GM18520 (cell line): Measurements from ENCODE around the gene MCF2L2.
"Not testable (repeated sequence)": the region's sequence is repeated elsewhere in the genome, so short reads cannot be mapped to it uniquely, and the experiment has no call there.

ENCODE experiments used
- ATAC-seq: cut with Tn5 transposase; IDR thresholded peaks from one replicate; pipeline ENCODE4 v1.9.1; 2021; ENCODE audit not compliant: unreplicated experiment

The MCF2L2 gene

DNA sequence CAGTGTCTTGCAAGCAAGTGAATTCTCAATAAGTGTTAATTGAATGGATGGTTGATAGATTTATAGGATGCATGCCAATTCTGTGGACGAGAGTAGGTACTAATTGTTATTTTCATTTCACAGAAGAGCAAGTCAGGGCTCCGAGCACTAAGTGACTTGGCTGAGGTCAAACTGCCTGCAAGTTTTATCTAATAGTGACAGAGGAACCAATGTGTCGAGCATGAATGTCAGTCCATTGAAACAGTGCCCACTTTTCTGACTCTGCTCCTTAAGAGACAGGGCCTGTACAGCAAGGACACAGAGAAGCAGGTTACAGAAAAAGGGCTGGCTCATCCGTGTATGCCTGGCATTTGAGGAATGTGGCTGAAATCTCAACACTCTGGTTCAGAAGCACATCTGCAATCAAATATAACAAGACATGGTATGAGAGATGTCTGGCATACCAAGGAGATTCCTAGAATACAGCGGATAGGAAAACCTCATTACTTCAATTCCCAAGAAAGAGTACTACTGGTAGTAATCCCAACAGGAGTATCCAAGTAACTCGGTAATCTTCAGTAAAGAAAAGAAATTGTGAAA, 181.3 kb downstream of the MCF2L2 start:
- ATAC-seq = no peak

DNA sequence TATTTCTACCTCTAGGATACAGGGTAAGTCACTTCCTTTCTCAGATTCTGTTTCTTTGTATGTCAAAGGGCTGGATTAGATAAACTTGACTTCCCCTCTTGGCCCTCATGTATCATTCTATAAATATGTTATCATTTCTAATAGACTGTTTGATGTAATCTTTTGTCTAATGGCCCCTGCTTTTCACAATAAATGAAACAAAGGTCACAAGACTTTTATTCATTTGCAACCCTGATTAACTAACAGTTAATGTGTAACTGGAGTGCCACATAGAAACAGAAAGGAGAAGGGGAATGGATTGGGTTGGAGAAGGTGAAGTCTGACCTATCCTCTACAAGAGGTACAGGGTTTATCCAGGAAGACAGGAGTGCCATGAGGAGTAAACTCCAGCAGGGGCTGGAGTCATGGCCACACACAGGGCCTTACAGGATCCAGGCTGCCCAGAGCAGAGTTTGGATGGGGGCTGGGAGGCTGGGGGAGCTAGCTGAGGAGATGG, 183.4 kb downstream of the MCF2L2 start:
- ATAC-seq = no peak

DNA sequence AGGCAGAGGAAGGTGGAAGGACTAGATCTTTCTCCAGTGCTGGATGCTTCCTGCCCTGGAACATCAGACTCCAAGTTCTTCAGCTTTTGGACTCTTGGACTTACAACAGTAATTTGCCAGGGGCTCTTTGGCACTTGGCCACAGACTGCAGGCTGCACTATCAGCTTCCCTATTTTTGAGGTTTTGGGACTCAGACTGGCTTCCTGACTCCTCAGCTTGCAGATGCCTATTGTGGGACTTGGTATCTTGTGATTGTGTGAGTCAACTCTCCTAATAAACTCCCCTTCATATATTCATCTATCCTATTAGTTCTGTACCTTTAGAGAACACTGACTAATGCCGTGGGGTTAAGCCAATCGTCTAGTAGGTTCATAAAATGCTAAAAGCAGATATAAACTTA, 184.2 kb downstream of the MCF2L2 start:
- ATAC-seq = no peak

DNA sequence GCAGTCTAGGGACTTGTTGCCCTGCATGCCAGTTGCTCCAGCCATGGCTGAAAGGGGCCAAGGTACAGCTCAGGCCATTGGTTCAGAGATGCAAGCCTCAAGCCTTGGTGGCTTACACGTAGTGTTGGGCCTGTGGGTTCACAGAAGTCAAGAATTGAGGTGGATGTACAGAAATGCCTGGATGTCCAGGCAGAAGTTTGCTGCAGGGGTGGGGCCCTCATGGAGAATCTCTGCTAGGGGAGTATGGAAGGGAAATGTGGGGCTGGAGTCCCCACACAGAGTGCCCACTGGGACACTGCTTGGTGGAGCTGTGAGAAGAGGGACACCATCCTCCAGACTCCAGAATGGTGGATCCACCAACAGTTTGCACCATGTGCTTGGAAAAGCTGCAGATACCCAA, 186.0 kb downstream of the MCF2L2 start:
- no peak for ATAC-seq

DNA sequence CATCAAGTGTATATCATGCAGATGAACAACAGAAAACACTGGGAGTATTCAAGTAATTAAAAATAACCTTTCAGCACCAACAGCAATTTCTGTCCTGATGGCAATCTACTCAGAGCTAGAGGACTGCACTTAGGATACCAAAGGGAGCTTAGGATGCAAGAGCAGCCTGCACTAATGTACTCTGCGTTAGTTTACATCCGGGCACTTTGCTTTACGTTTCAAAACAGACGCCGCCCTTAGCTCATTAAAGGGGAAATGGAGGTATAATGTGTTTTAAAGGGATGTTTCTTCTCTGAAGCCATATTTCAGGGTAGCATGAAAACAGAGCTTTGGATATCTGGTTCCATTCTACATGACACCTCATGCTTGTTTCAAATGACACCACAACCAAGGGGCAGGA, 189.4 kb downstream of the MCF2L2 start:
- no peak for ATAC-seq

DNA sequence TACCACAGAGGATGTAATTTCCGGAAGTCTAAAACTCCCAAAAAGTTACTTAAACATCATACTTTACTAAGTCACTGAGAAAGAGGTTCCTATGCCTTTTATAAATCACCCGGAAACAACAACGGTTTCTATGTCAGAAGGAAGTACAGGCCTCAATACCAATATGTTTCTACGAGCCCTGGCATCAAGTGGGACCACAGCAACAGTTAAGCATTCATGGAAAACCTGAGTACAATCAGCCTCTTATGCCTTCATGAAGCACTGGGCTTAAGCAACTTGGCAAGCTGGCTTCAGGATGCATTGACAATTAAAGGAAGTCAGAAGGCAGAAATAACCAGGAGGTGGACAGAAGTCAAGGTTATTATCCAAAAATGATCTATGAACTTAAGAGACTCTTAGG, 194.5 kb downstream of the MCF2L2 start:
- ATAC-seq = no peak

DNA sequence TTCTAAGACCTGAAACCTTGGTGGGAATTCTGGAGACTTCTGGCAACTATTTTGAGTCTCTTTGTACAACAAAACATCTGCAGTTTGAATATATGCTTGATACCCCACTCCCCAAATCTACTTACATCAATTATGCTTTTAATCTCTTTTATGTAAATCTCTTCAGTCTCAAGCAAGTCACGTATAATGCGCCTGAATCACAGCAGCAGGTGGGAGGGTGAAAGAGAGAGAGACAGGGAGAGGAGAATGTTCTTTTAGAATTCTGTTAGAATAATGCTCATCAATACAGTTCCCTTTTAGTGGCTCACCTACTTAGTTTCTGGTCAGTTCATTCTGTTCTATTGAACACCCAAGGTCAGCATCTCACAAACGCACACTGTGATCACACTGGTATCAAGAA, 197.6 kb downstream of the MCF2L2 start:
- ATAC-seq = no peak

DNA sequence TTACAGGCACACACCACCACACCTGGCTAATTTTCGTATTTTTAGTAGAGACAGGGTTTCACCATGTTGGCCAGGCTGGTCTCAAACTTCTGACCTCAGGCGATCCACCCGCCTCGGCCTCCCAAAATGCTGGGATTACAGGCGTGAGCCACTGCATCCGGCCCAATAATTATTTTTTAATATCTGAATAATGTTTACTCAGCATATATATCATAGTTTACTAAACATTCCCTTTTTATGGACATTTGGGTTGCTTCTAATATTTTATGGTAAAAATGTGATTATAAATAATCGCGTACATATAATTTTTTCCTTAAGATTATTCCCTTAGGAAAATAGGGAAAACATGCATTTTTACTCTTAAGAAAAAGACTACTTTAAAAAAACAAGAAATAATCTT, 198.2 kb downstream of the MCF2L2 start:
- ATAC-seq = not testable (repeated sequence)

DNA sequence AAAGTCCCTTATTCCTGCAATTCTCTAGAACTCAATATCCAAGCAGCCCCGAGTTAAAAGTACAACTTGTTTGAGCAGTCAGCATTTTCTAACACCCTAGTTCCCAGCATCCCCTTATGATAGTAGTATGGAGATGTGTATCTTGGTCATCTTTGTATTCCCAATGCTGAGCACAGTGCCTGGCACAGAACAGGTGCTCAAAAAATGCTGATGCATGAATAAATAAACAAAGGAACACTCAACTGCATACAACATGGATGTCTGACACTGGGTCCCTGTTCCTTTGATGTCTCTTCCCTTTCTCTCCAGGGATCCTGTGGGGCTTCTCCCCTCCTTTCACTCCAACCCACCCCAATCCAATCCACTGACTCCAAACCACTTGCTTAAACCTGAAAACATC, 199.2 kb downstream of the MCF2L2 start:
- no peak for ATAC-seq

DNA sequence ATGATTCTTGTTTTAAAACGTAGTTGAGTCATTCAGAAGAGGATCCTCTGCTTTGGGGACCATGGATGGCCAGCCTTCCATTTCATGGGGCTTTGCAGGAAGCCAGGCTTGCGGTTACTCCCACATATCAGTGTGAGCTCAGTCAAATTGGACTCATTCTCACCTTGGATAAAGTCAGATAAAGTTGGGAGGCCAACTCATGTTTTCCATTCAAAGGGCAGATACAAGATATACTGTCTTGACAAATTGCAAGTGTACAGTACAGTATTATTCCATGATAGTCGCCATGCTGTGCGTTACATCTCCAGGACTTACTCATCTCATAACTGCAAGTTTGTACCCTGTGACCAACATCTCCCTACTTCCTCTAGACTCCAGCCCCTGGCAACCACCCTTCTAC, 200.8 kb downstream of the MCF2L2 start:
- ATAC-seq = no peak

DNA sequence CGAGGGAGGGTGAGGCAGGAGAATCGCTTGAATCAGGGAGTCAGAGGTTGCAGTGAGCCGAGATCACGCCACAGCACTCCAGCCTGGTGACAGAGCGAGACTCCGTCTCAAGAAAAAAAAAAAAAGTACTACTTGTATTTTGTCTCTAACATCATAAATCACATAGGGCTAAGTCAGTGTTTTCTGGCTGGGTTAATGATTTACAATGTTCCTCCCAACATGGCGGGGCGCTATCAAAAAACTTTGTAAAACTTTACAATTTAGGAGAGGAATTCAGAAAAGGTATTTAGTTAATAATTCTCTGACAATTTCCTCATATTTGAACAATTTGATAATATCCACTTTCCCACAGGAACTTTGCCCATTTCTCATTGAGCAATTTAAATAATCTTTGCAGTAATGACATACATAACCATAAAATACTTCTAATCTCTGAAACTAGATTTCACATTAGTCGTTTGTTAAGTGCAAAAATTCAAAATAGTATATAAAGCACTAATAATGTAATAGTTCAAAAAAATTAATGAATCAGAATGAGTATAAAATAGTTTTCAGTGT, 202.0 kb downstream of the MCF2L2 start:
- ATAC-seq = no peak

DNA sequence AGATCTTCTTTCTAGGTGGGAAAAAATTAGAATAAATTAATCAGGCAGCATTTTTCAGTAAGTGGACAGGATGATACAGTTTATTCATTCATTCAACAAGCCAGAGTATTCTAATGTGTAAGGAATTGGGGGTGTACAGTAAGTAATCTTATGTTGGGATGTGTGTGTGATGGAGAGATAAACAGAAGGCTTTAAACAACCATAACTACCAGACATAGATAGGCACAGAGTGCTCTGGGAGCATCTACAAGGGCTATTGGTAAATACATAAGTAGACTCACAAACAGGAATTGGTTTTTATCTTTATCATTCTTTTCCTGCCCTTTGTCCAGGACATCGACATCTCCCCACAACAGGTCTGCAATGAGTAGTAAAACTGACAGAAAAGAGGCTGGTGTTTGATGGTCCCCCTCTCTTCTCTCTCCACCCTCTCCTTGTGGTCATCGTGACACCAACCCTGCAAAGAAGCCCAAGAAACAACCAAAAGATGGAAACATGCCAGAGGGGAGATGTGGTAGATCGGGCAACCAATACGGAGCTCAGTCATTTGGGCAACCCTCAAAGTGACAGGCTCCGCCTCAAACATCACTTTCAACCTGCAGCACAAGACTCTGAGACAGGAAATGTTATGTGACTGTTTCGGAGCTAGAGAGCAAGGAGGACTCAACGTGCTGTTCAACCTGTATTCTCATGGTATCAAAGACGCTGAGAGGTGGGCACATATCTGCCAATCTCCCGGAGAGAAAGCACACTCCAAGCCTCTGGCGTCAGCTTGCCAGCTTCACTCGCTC, 204.0 kb downstream of the MCF2L2 start:
- no peak for ATAC-seq

DNA sequence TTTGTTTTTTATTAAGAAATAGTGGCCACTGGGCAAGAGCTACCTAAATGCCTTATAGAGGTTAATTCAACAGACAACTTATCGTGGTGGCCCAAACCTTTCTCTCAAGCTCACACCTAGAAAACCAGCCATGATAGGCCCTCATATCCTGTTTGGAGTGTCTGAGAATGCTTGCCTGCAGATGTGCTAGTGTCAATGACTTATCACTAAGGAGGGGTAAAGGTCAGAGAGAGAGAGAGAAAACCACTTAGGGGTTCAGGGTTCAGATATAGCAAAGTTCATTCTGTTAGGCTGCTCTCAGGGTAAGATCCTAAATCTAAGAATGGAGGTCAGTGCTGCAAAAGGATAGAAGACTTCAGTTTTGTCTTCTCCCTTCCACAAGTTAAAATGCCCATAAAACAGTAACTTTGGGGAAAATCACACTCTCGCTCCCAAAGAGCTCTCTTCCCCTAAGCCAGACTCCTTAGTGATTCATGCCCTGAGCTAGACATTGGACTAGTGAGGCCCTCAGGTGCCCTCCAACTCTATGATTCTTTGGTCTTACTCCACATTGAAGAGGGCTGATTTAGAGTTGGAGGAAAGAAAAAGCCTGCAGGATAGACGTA, 205.7 kb downstream of the MCF2L2 start:
- ATAC-seq = no peak

DNA sequence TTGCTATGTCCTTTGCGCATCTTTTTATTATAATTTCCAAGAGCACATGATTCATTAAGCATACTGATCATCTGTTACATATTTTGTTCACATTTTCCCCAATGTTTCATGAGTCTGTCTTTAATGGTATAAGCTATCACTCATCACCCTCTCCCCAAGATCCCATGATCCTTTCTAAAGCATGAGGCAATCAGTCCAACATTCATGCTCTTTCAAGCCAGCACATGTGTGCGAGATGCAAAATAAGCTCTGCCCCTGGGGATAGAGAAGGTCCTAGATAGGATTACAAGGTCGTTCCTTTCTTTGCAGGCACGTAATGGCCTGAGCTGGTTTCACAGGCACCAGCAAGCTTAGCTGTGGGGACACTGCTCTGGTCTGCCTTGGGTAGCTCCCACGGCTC, 207.6 kb downstream of the MCF2L2 start:
- ATAC-seq = no peak

DNA sequence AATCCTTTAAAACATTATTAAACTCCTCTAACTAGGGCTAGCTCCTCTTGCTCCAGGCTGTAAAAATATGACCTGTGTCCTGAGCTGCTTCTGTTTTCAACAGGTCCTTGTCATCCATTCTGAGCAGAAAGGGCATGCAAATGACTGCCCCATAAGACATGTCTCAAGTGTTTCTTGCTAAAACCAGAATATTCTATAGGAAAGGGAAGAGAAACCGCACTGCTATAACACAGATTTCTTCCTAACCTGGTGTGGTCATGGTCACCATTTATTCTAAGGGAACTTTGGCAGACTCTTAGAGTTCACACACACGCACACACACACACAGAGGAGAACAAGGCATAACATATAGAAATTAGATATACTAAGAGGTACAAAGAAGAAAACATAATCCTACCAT, 209.6 kb downstream of the MCF2L2 start:
- ATAC-seq = no peak

DNA sequence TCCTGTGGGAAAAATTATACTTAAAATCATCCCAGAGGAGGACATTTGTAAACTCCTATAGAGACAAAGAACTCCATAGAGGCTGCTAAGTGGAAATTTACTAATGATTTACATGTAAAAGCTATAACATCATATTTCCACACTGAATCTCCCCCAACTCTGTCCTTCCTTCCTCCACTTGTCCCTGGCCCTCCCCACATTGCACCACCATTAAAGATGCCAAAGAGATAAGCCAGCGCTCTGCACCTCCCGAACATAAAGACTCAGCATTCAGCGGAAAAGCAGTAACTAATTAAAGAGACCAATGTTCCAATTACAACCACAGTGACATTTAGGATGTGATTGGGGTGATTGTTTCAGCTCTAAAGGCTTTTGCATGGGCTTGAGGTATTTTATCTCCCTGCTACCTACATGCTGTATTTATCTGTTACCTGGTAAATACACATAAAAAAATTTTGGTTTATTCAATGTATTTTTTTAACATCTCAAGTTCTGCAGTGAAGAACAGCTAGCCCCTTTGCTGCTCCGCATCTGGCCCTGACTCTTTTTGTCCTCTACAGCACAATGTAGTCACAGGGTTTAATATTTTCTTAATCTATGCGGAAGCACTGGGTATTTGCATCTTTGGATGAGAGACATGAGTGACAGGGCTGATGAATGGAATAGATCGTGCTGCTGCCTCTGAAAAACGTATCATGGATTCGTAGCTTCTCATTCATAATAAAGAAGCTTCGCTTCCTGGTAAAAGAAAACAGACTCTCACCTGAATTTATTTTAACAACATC, 210.7 kb downstream of the MCF2L2 start:
- ATAC-seq = no peak

DNA sequence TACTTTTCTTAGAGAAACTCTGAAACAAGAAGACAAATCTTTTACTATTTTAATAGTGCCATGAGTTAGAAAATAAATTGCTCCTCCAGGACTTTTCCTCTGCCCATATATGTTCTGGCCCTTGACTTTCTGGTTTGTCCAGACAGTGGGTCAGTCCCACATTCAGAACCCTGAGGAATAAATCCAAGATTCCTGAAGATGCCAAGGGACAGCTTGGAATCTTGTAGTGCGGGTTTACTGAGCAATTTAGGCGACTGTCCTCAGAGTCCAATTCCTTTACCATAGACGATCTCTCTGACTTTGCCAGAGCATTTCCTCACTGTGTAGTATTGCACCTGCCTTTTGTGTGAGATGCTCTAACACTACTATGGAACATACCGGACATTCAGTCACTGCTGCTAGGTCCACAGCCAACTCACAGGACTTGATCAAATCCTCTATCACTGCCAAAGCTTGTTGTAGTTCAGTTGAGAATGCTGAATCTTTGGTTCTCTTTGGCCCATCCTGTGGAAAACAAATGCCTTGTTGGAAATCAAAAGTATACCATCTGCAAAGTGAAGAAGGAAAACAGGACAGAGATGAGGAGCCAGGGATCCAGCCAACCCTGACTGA, 212.7 kb downstream of the MCF2L2 start:
- ATAC-seq = no peak

DNA sequence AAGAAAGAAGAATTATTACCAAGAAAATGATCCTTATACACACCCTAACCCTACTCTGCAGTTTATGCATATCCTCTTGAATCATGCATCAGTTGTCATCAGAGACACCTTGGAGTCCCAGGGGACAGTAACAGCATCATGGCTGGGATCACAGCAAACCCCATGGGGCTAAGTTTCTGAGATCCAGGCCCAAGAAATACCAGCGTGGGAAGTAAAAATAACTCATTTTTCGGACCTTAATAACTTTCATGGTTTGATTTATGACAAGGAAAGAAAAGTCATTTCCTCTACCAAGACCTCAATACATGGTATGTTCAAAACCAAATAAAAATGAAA, 214.2 kb downstream of the MCF2L2 start:
- ATAC-seq = no peak

DNA sequence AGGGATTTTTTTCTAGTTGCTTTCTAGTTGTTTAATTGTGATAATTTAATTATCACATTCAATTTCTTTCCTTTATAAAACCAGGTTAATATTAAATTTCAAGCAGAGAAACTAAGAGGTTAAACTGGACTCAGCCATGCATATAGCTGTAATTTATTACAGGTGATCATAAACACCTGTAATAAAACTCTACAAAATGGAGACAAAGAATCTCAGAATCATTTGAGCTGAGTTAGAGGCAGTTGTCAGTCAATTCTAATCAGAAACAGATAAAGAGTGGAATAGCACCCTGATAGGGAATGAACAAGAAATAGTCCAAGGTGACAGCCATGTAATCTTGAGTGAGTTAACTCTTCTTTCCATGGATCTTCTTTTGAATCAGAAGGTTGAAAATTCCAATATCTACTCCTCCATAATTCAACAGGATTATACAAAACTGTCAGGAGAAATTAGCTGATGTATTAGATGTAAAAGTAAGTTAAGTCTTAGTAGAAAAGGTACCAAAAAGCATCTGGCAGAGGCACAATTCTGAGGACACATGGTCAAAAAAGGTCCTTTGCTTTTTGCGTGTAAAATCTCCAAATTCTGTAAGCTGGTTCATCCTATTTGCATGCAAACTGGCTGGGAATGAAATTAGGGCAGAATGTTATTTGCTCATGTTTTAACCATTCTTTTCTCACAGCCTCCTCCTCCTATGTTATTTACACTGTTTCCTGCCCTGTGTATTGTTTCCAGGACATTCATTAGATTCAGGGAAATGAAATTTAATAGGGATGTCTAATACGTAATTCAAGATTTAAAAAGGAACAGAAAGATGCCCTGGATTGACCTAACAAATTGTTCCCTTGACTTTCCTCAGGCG, 214.8 kb downstream of the MCF2L2 start:
- no peak for ATAC-seq

DNA sequence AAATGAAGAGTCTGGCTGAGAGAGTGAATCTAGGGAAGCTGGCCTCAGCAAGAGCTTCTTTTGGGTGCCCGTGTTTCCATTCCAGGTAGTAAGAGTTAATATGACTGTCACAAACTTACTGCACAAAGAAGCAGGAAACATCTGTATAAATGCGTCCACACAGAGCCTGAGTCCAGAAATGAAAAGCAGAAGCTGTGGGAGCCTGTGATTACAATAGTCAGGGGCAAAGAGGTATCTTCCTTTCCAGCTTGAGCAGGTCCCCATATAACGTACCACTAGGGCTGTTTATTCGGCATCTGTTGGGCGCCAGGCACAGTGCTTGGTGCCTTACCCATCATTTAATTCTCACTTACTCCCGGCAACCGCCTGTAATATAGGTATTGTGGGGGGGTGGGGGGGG, 215.9 kb downstream of the MCF2L2 start:
- no peak for ATAC-seq
